Measurements from ENCODE around the gene NRN1L.
"Not testable (repeated sequence)": the region's sequence is repeated elsewhere in the genome, so short reads cannot be mapped to it uniquely, and the experiment has no call there.

NRN1L gene

GRCh38 chr16:67884684-67885083 lies at the start of gene NRN1L:
NRN1L (plus strand) TSS chr16:67884885; CDS start chr16:67884904, 19 bp downstream.
- peak; percentile 82 for DNase-seq

GRCh38 chr16:67837190-67837589 lies 47.5 kb upstream of the NRN1L start:
- not testable (repeated sequence) for DNase-seq

GRCh38 chr16:67837811-67838210 lies 46.9 kb upstream of the NRN1L start:
- no peak for DNase-seq

- no peak for DNase-seq
Measured at GRCh38 chr16:67841198-67841815, 43.4 kb upstream of the NRN1L start.

- peak; percentile 100 for DNase-seq
Measured at GRCh38 chr16:67841816-67842508, 42.7 kb upstream of the NRN1L start, which contains the start of gene THAP11. THAP11 (plus strand) TSS chr16:67842320; CDS start chr16:67842555, 235 bp downstream.

GRCh38 chr16:67842509-67843342 lies 42.0 kb upstream of the NRN1L start:
- peak; percentile 87 for DNase-seq

GRCh38 chr16:67843343-67843765 lies 41.3 kb upstream of the NRN1L start:
- DNase-seq, result no peak

- no peak for DNase-seq
Measured at GRCh38 chr16:67844497-67844896, 40.2 kb upstream of the NRN1L start.

- no peak for DNase-seq
Measured at GRCh38 chr16:67845291-67846062, 39.2 kb upstream of the NRN1L start.

GRCh38 chr16:67846063-67846319 lies 38.7 kb upstream of the NRN1L start:
- no peak for DNase-seq

- DNase-seq, result peak; percentile 99
Measured at GRCh38 chr16:67846320-67847063, 38.2 kb upstream of the NRN1L start, which contains the start of gene NUTF2. NUTF2 (plus strand) TSS chr16:67846933; CDS start chr16:67865131, 18,198 bp downstream.

GRCh38 chr16:67847064-67847861 lies 37.4 kb upstream of the NRN1L start, which contains the start of gene CENPT:
CENPT (minus strand) TSS chr16:67847693; CDS start chr16:67833859, 13,834 bp downstream.
- peak; percentile 66 for DNase-seq

GRCh38 chr16:67848118-67848517 lies 36.6 kb upstream of the NRN1L start:
- no peak for DNase-seq

GRCh38 chr16:67853670-67854069 lies 31.0 kb upstream of the NRN1L start:
- DNase-seq, result no peak

GRCh38 chr16:67855789-67856188 lies 28.9 kb upstream of the NRN1L start:
- DNase-seq, result no peak

GRCh38 chr16:67856927-67857546 lies 27.6 kb upstream of the NRN1L start:
- DNase-seq, result no peak

- DNase-seq, result no peak
Measured at GRCh38 chr16:67857547-67858233, 27.0 kb upstream of the NRN1L start.

- no peak for DNase-seq
Measured at GRCh38 chr16:67858500-67858899, 26.2 kb upstream of the NRN1L start.

- DNase-seq, result no peak
Measured at GRCh38 chr16:67860589-67861398, 23.9 kb upstream of the NRN1L start.
